Hepatocyte (in vitro differentiated cells): ENCODE measurements around the gene HOATZ. TPM values are rescaled to one million over a fixed set of nuclear protein-coding genes. Genes with fewer than 3 reads are reported as not detected.
A peak's percentile ranks its signal among the peaks of the same experiment; 100 is the strongest.

ENCODE experiments used
- DNase-seq: peaks from one replicate; pipeline ENCODE4 v3.0.0-alpha.2; 2016; ENCODE audit warnings: low spot score
- H2AFZ ChIP-seq: fragments of 200-600 bp; sonication (generic); 2 replicates; pipeline ENCODE4 v1.6.0; 2016; ENCODE audit warnings: antibody characterized with exemption, mild to moderate bottlenecking
- H3K27ac ChIP-seq: fragments of 200-600 bp; sonication (generic); 2 replicates; pipeline ENCODE4 v1.5.1; 2016; ENCODE audit warnings: mild to moderate bottlenecking
- H3K27me3 ChIP-seq: fragments of 200-600 bp; sonication (generic); 2 replicates; pipeline ENCODE4 v1.6.1; 2016
- H3K36me3 ChIP-seq: fragments of 200-600 bp; sonication (generic); replicated peaks from 2 replicates; pipeline ENCODE4 v1.5.1; 2016; ENCODE audit warnings: low read depth; ENCODE audit not compliant: insufficient read depth
- H3K4me1 ChIP-seq: fragments of 200-600 bp; sonication (generic); 2 replicates; pipeline ENCODE4 v1.5.1; 2016; ENCODE audit warnings: mild to moderate bottlenecking, moderate library complexity; ENCODE audit not compliant: insufficient read depth
- H3K4me2 ChIP-seq: fragments of 200-600 bp; sonication (generic); 2 replicates; pipeline ENCODE4 v1.6.0; 2016
- H3K4me3 ChIP-seq: fragments of 200-600 bp; sonication (generic); 2 replicates; pipeline ENCODE4 v1.5.1; 2016; ENCODE audit warnings: mild to moderate bottlenecking
- H3K79me2 ChIP-seq: fragments of 200-600 bp; sonication (generic); 2 replicates; pipeline ENCODE4 v1.6.0; 2017; ENCODE audit warnings: mild to moderate bottlenecking
- H3K9me2 ChIP-seq: fragments of 200-600 bp; sonication (generic); replicated peaks from 2 replicates; pipeline ENCODE4 v1.6.0; 2017; ENCODE audit warnings: mild to moderate bottlenecking; ENCODE audit not compliant: insufficient read depth
- H3K9me3 ChIP-seq: fragments of 200-600 bp; sonication (generic); 2 replicates; pipeline ENCODE4 v1.5.1; 2016; ENCODE audit warnings: low read depth, mild to moderate bottlenecking
- H4K20me1 ChIP-seq: fragments of 200-600 bp; sonication (generic); 2 replicates; pipeline ENCODE4 v1.6.0; 2016; ENCODE audit warnings: mild to moderate bottlenecking; ENCODE audit not compliant: insufficient read depth, poor library complexity, severe bottlenecking
- CTCF ChIP-seq: fragments of 200-600 bp; sonication (generic); IDR thresholded peaks from 2 replicates; pipeline ENCODE4 v1.5.1; 2016; ENCODE audit warnings: antibody characterized with exemption, mild to moderate bottlenecking; ENCODE audit not compliant: poor library complexity
- EZH2 ChIP-seq: fragments of 200-600 bp; sonication (generic); IDR thresholded peaks from 2 replicates; pipeline ENCODE4 v1.6.1; 2016; ENCODE audit warnings: antibody characterized with exemption, mild to moderate bottlenecking, borderline replicate concordance
- EZH2phosphoT487 ChIP-seq: fragments of 200-600 bp; sonication (generic); IDR thresholded peaks from one replicate; pipeline ENCODE4 v1.6.1; 2018; ENCODE audit warnings: antibody characterized with exemption, mild to moderate bottlenecking, low read depth, moderate library complexity; ENCODE audit not compliant: unreplicated experiment, severe bottlenecking
- WGBS: methylation state at CpG from one replicate; pipeline ENCODE4 v1.1.6; 2016; ENCODE audit warnings: low lambda C conversion rate; ENCODE audit errors: missing lambda C conversion rate; 5-methylcytosine and 5-hydroxymethylcytosine counted together
- polyA plus RNA-seq: library from polyadenylated mRNA; unstranded; fragments of >200 nt; fragmentation: Nextera tagmentation; extraction: Ambion mirVana; gene quantifications from 2 replicates; pipeline ENCODE4 v1.2.1, GENCODE V29; 2016
- total RNA-seq: library from RNA; depleted of rRNA; stranded (reverse); fragments of >200 nt; gene quantifications from 2 replicates; pipeline ENCODE4 v1.2.3, GENCODE V29; 2014

Gene HOATZ
- total and polyA plus RNA-seq, 2 experiments from 2014 or later = not detected

- Histone ChIP-seq H3K4me1 (peaks cover 20% of the 10 kb centered on the region), H3K9me3 (no peaks in the 10 kb centered on the region), H3K27me3 (no peaks in the 10 kb centered on the region), H3K36me3 (no peaks in the 10 kb centered on the region), H3K27ac (no peak overlapping the region), H2AFZ (no peak overlapping the region), H3K4me3 (no peak overlapping the region), H3K79me2 (no peaks in the 10 kb centered on the region), H4K20me1 (no peaks in the 10 kb centered on the region), H3K4me2 (peak overlapping the region; percentile 35), H3K9me2 (no peaks in the 10 kb centered on the region)
- no peak for TF ChIP-seq CTCF
- TF ChIP-seq EZH2 = no peak
- TF ChIP-seq EZH2phosphoT487 = no peak
- DNase-seq = no peak
- WGBS = 54% methylated on average over 7 of the region's 7 CpGs
Measured at GRCh38 chr11:111574373-111575225, 60.0 kb downstream of the HOATZ start.

- Histone ChIP-seq H3K4me2 (no peak overlapping the region), H2AFZ (no peak overlapping the region), H3K79me2 (no peaks in the 10 kb centered on the region), H3K4me1 (peaks cover 20% of the 10 kb centered on the region), H3K9me2 (no peaks in the 10 kb centered on the region), H3K36me3 (no peaks in the 10 kb centered on the region), H3K4me3 (no peak overlapping the region), H3K27ac (no peak overlapping the region), H3K27me3 (no peaks in the 10 kb centered on the region), H4K20me1 (no peaks in the 10 kb centered on the region), H3K9me3 (no peaks in the 10 kb centered on the region)
- DNase-seq = no peak
- TF ChIP-seq CTCF (no peak), EZH2phosphoT487 (no peak), EZH2 (no peak)
- 84% methylated on average over 6 of the region's 6 CpGs for WGBS
Measured at GRCh38 chr11:111575740-111576139, 61.2 kb downstream of the HOATZ start.

- no peak overlapping the region for H3K4me3 ChIP-seq
- no peaks in the 10 kb centered on the region for H3K9me3 ChIP-seq
- H4K20me1 ChIP-seq = no peaks in the 10 kb centered on the region
- no peaks in the 10 kb centered on the region for H3K9me2 ChIP-seq
- 80% methylated on average over 4 of the region's 4 CpGs for WGBS
- no peak for DNase-seq
- TF ChIP-seq EZH2 = no peak
- TF ChIP-seq CTCF = no peak
- TF ChIP-seq EZH2phosphoT487 = no peak
- H3K4me2 ChIP-seq = no peak overlapping the region
- no peak overlapping the region for H2AFZ ChIP-seq
- H3K27me3 ChIP-seq = no peaks in the 10 kb centered on the region
- H3K4me1 ChIP-seq = peaks cover 4% of the 10 kb centered on the region
- H3K36me3 ChIP-seq = no peaks in the 10 kb centered on the region
- no peaks in the 10 kb centered on the region for H3K79me2 ChIP-seq
- H3K27ac ChIP-seq = no peak overlapping the region
Measured at GRCh38 chr11:111577821-111578220, 63.2 kb downstream of the HOATZ start.
